HG02970 (cell line): Measurements from ENCODE around the gene HSDL2.

ENCODE experiments used
- ATAC-seq: cut with Tn5 transposase; IDR thresholded peaks from one replicate; pipeline ENCODE4 v1.9.1; 2021; ENCODE audit warnings: mild to moderate bottlenecking, moderate library complexity, moderate number of reproducible peaks; ENCODE audit not compliant: unreplicated experiment, low FRiP score

Gene HSDL2

DNA sequence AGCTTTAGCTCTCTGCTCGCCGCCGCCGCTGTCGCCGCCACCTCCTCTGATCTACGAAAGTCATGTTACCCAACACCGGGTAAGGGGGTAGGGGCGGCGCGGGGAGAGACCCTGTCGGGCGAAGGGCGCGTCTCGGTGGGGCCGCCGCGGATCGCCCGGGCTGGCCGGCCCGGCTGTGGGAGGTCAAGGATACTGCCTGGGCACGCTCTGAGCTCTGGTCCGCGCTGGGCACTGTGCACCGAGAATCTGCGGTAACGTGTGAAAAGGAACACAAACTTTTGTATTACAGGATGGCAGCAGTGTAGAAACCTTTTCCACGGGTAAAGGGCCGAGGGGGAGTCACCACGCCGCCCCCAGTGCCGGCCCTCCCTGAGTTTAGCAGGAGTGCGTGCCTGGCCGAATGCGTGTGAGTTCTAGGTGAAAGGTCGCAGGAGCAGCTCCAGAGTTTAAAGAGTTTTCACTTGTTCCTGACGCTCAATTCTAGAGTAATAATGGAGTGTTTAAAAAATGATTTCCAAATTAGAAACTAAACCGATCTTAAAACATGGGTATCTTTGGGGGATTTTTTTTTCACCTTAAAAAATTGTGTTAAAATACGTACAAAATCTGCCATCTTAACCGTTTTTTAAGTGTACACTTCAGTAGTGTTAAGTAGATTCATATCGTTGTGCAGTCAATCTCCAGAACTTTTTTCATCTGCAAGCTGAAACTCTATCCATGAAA, at the start of gene HSDL2:
Gene HSDL2 (plus strand): TSS at position 7 of the 723 bp plus-strand sequence. CDS start 56 bp downstream, at position 63.
- peak; percentile 29 for ATAC-seq

DNA sequence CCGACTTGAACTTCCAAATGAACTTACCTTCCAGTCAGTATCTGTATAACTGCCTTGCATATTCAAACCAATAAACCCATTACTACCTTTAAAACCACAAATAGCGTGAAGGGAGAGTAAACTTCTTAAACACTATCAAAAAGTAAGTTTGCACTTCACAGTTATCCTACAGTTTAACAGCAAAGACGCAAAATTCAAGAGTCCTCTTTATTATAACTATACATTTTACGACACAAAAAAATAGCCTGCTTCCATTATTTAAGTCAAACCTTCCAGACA, 48.3 kb upstream of the HSDL2 start:
- no peak for ATAC-seq

DNA sequence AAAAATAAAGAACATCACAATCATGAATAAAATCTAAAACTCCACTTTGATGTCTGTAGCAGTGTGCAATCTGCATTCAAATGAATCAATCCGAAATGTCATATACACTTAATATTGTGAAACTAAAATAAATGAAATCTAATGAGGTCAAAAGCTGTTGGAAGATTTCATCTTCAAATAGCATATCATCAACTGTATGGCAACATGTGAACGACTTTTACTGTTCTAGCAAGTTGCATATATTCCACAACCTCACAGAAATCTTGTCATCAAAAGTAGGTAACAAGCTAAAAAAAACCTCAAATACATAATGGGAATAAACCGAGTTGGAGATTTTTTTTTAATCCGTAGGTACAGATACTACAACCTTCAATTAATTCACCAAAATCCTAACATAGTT, 47.7 kb upstream of the HSDL2 start:
- no peak for ATAC-seq

GRCh38 chr9:112332674-112332976, 47.3 kb upstream of the HSDL2 start:
- ATAC-seq: no peak

- ATAC-seq: peak; percentile 59
Measured at GRCh38 chr9:112332977-112333638, 46.8 kb upstream of the HSDL2 start, which contains the start of gene PTBP3. Gene PTBP3, minus strand, starts transcription at chr9:112333619. Its CDS starts 35,754 bp downstream, at chr9:112297865.

DNA sequence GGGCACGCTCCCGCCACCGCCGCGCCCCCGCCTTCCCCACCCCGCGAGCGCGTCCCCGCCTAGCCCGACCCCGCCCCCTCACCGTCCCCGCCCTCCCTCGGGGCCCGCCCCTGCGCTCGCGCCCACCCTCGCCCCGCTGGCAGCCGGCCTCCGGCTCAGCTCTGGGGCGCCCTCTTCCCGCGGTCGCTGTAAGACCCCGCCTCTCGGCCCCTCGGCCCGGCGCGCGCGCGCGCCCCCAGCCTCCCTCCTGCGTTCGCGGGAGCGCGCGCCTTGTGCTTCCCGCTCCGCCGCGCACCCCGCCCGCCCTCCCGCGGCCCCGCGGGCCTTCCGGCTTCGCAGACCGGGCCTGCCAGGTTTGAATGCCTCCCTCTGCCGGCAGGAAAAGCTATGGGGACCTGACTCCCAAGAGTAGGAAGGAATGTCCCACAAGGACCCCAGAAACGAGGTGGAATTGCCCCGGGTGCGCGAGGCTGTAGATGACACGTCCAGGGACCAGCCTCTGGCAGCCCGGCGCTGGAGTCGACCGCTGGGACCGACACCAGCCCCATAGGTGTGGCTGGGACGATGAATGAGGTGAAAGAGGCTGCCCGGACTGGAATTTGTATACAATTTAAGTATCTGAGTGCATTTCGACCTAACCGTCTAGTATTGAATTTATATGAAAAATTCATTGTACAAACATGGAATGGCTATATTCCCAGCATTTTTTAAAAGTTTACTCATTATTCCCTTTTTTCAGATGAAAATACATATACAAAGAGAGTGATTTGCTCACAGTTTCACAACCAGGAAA, 46.1 kb upstream of the HSDL2 start:
- peak; percentile 71 for ATAC-seq

DNA sequence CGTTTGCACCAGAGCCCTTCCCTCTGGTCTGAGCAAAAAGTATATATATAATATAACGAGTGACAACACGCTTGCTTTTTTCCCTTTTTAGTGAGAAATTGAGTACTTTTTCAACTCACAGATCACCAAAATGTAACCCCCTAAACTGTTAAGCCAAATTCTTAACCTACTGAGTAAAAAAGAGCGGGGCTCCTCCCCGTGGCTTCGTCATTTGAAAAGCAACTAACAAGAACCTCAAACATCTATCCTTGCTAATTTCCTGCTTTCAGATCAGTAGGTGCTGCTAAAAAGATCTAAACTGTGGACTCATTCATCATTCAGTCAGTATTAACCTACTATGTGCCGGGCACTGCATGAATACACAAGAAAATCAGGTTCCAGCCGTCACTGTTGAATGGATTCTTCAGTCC, 45.5 kb upstream of the HSDL2 start:
- no peak for ATAC-seq

- ATAC-seq: no peak
Measured at GRCh38 chr9:112337547-112337946, 42.4 kb upstream of the HSDL2 start.

DNA sequence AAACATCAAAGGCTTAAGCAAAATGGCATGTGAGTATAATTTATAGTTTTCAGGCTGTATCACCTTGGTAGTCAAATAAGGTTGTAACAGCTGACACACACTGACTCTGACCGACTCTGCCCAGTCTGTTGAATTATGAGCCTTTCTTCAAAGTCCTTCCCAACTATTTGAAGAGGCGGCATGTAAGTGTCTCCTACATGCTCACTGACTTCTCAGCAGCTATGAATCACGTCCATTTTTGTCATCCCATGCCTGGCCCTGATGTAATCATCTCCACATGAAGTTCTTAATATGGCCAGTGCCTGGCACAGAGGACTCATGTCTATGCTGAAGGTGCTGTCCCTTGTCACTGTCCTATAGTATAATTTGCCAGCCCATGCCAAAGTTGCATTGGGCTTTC, 41.3 kb upstream of the HSDL2 start:
- ATAC-seq: no peak

- no peak for ATAC-seq
Measured at GRCh38 chr9:112339886-112340285, 40.0 kb upstream of the HSDL2 start.

GRCh38 chr9:112341730-112342129, 38.2 kb upstream of the HSDL2 start:
- ATAC-seq: no peak

DNA sequence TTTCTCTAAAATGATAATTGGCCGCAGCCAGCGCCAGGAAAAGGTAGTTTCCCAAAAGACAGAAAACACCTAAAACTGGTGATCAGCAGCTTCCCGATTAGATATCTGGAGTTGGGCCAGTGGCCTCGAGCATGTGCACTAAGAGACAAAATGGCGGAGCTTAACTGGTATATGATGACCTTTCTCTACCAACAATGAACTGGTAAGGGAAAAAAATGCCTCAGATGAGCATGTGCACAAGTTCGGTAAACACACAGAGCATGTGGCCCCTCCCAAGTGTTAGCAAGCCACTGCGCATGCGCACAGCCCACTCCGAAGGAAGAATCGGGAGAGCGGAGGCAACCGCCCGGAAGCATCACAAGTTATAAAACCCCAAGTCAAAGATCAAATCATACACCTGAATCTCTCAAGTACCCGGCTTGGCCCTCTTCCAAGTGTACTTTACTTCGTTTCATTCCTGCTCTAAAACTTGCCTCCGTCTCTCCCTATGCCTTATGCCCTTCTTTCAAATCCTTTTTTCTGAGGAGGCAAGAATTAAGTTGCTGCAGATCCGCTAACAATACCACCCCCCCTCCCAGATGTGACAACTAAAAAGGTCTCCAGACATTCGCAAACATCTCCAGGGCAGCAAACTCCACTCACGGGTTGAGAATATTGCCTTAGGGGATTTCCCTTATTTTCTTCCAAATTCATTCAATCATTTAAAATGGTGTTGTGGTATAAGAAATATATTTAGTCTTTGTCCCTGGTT, 31.5 kb upstream of the HSDL2 start:
- no peak for ATAC-seq

GRCh38 chr9:112349008-112349333, 30.9 kb upstream of the HSDL2 start:
- no peak for ATAC-seq

DNA sequence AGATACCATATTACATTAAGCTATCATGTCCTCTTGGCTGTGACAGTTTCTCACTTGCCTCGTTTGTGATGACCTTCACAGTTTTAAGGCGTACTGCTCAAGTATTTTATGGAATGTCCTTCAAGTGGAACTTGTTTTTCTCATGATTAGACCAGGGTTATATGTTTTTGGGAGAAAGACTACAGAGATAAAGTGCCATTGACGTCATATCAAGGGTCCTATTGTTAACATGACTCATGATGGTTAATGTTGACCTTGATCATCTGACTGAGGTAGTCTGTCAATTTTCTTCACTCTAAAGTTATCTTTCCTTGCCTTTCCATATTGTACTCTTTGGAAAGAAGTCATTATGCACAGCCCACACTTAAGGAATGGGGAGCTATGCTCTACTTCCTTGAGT, 28.7 kb upstream of the HSDL2 start:
- no peak for ATAC-seq

DNA sequence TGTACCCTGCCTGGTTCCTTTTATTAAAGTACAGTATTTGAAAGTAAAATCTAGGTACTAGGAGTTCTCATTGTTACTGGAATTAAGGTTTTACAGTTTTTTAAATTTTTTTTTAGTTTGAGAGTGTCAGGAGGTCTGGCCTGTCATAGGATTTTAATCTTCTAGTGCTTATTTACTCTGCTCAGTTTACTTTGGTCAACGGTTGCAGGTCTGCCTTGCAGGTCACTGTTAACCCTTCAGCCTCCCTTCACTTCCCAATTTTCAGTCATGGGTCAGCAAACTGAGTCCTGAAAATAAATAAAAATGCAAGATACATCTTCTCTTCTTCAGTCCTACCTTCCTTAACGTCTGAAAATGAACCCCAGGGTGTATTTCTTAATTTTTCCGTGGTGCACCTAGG, 27.7 kb upstream of the HSDL2 start:
- no peak for ATAC-seq

DNA sequence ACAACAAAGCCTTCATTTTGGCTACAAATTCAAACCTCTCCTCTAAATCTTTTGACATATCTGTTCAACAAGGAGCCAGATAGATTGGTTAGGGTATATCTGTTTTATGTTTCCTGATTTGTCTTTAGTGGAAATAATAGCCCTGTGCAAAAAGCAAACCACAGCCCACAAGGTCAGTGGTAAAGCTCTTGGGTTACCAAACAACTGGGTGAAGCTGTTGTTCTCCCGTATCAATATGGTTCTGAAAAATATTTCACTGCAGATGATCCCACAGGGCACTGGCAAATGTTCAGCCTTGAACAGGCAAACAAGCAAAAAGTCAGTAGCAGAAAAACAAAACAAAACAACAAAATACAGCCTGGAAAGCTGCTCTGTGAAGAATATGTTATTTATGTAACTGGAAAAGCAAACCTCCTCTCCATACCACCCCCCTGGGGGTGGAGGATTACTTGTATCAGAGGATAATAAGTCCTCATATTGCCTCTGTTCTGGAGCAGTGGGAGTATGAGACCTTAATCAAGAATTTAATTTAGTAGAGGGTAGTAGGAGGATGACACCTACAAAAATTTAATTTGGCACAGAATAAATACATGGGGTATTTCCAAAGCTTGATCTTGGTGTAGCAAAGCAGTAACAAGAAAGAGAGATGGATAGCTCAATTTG, 25.7 kb upstream of the HSDL2 start:
- no peak for ATAC-seq

DNA sequence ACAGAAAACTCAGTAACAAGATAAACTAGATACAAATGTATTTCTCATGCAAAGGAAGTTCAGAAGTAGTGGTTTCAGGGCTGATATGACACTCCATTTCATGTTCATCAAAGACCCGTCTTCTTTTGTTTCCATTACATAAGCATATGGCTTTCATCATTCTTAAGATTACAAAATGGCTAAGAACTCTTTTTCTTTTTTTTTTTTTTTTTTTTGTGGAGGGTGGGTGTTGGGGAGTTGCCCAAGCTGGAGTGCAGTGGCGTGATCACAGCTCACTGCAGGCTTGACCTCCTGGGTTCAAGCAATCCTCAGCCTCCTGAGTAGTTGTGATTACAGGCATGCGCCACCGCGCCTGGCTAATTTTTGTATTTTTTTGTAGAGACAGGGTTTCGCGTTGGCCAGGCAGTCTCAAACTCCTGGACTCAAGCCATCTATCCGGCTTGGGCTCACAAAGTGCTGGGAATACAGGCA, 24.4 kb upstream of the HSDL2 start:
- no peak for ATAC-seq

DNA sequence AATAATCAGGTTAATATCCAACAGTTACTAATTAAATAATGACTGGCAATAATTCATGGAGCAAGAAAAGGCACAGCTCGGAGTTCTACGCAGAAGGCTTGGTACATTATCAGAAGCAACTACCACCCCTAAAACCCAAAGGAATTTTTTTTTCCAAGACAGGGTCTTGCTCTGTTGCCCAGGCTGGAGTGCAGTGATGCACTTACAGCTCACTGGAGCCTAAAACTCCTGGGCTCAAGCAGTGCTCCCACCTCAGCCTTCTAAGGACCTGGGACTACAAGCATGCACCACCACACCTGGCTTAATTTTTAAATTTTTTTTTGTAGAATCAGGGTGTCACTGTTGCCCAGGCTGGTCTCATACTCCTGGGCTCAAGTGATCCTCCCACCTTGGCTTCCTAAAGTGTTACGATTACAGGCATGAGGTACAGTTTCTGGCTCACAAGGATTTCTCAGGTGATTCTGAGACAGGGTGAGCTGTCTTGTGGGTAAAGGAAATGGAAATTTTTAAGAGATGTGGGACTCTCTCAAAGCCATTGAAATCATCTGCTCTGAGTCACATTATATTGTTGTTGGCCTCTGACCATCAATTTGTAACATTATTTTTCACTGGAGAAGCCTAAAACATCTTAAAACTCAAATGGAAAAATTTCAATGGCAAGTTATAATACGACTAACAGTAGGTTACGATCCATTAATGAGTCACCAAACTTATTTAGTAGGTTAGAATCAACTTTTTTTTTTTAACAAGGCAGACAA, 19.7 kb upstream of the HSDL2 start:
- ATAC-seq: no peak

GRCh38 chr9:112361601-112362000, 18.3 kb upstream of the HSDL2 start:
- no peak for ATAC-seq

- ATAC-seq: no peak
Measured at GRCh38 chr9:112364761-112365160, 15.1 kb upstream of the HSDL2 start.
